ENCODE results near the gene FRAS1.

- TF ChIP-seq FUS (optimal IDR thresholded peaks at IDR 0.05; ENCODE audit: low read depth, low read length) (no peak), TSHZ1 (CRISPR knock-in tag; IDR thresholded peaks at IDR 0.05) (no peak), TCF7L2 (IDR thresholded peaks at IDR 0.05; ENCODE audit: low read depth, low read length) (no peak), ZNF175 (CRISPR knock-in tag; IDR thresholded peaks at IDR 0.05; ENCODE audit: low read depth) (no peak), AFF4 (CRISPR knock-in tag; IDR thresholded peaks at IDR 0.05) (no peak), TAF1 (IDR thresholded peaks at IDR 0.05; ENCODE audit: control insufficient read depth, extremely low read depth, insufficient read depth, low read length, severe bottlenecking) (no peak), CEBPB (tag; IDR thresholded peaks at IDR 0.05) (peak; percentile 29; the same call in 1 of the 2 replicates)
Measured at GRCh38 chr4:78484574-78484973, 427.5 kb downstream of the FRAS1 start.
